Activated CD4-positive, alpha-beta memory T cell treated with anti-CD3 and anti-CD28 coated beads, Interleukin-2, amount 10 ng/mL, durations not matched to agents 7 days and 5 days (primary cell): Measurements from ENCODE around the gene DHX9. TPM values are rescaled to one million over a fixed set of nuclear protein-coding genes. Genes with fewer than 3 reads are reported as not detected.

Experiments
- CTCF ChIA-PET: fragments of 350-600 bp; sonication (Branson Sonifier 250); formaldehyde crosslinking; loops from one replicate; lab custom pipeline; 2021; ENCODE audit warnings: antibody characterized with exemption, inconsistent platforms; lab: Charles Lee
- POLR2A ChIA-PET: fragments of 350-600 bp; sonication (Branson Sonifier 250); formaldehyde crosslinking; loops from one replicate; lab custom pipeline; 2021; ENCODE audit warnings: antibody characterized with exemption; lab: Charles Lee
- DNase-seq: peaks from one replicate; pipeline ENCODE4 v3.0.0-alpha.2; 2020
- H3K27ac Mint-ChIP-seq: one replicate; pipeline ENCODE4 v1.8.0; 2021; ENCODE audit warnings: mild to moderate bottlenecking, mixed read lengths
- H3K27me3 Mint-ChIP-seq: one replicate; pipeline ENCODE4 v1.8.0; 2021; ENCODE audit warnings: mixed read lengths
- H3K36me3 Mint-ChIP-seq: one replicate; pipeline ENCODE4 v1.8.0; 2021; ENCODE audit warnings: low read depth, mixed read lengths
- H3K4me1 Mint-ChIP-seq: one replicate; pipeline ENCODE4 v1.8.0; 2021; ENCODE audit warnings: mixed read lengths
- H3K4me3 Mint-ChIP-seq: one replicate; pipeline ENCODE4 v1.8.0; 2021; ENCODE audit warnings: mild to moderate bottlenecking, mixed read lengths
- H3K9me3 Mint-ChIP-seq: one replicate; pipeline ENCODE4 v1.8.0; 2021; ENCODE audit warnings: mixed read lengths
- total RNA-seq, 2 experiments: library from RNA; stranded (reverse); gene quantifications; one replicate each; pipeline ENCODE4 v1.2.3, GENCODE V29; 2021

Gene DHX9
- total RNA-seq: 100 to 1,000 TPM; 163 to 171 TPM

- DNase-seq: peak; percentile 95
- H3K27ac Mint-ChIP-seq: peak within 1 kb of the TSS; percentile 96
- peaks cover 40% of the 10 kb centered on the region for H3K36me3 Mint-ChIP-seq
- POLR2A ChIA-PET: interaction anchor here (0.5 to 3.6 kb wide), 10 partner anchors 14 to 632 kb away, joined by 3 to 13 read pairs (median 4); partner anchors contain the start of genes NPL and RNASEL
- CTCF ChIA-PET: interaction anchor here (1.1 to 1.4 kb wide), 3 partner anchors 53 to 251 kb away, joined by 3 to 4 read pairs (median 4); no protein-coding TSS in a partner anchor
- no peaks in the 10 kb centered on the region for H3K27me3 Mint-ChIP-seq
- peaks cover 44% of the 10 kb centered on the region for H3K4me1 Mint-ChIP-seq
- no peaks in the 10 kb centered on the region for H3K9me3 Mint-ChIP-seq
- peak within 1 kb of the TSS; percentile 96 for H3K4me3 Mint-ChIP-seq
These were observed at the start of gene DHX9 for GRCh38 chr1:182839209-182840066. Gene DHX9 (plus strand): TSS chr1:182839347. CDS start chr1:182842567, 3,220 bp downstream.

- Mint-ChIP-seq H3K36me3 (no peaks in the 10 kb centered on the region), H3K9me3 (no peaks in the 10 kb centered on the region), H3K4me3 (no peak overlapping the region), H3K27me3 (peaks cover 20% of the 10 kb centered on the region), H3K27ac (no peak overlapping the region), H3K4me1 (peaks cover 18% of the 10 kb centered on the region)
- DNase-seq: no peak
- ChIA-PET CTCF (interaction anchor here (0.9 to 10.7 kb wide), 2 partner anchors 192 to 203 kb away, joined by 4 to 531 read pairs; partner anchors contain the start of gene RGS16), POLR2A (no interaction called here)
These were observed 47.6 kb upstream of the DHX9 start for GRCh38 chr1:182791281-182792179.

- Mint-ChIP-seq H3K4me3 (no peak overlapping the region), H3K9me3 (no peaks in the 10 kb centered on the region), H3K4me1 (peaks cover 14% of the 10 kb centered on the region), H3K36me3 (no peaks in the 10 kb centered on the region), H3K27ac (no peak overlapping the region), H3K27me3 (peaks cover 2% of the 10 kb centered on the region)
- ChIA-PET POLR2A (no interaction called here), CTCF (interaction anchor here (0.5 kb wide), 1 partner anchor 46 kb away, joined by 11 read pairs; no protein-coding TSS in a partner anchor)
- DNase-seq: no peak
These were observed 45.1 kb upstream of the DHX9 start for GRCh38 chr1:182794091-182794490.

- CTCF ChIA-PET: no interaction called here
- no peaks in the 10 kb centered on the region for H3K36me3 Mint-ChIP-seq
- H3K4me3 Mint-ChIP-seq: no peak overlapping the region
- peaks cover 10% of the 10 kb centered on the region for H3K4me1 Mint-ChIP-seq
- no peak overlapping the region for H3K27ac Mint-ChIP-seq
- POLR2A ChIA-PET: no interaction called here
- no peaks in the 10 kb centered on the region for H3K9me3 Mint-ChIP-seq
- DNase-seq: no peak
- H3K27me3 Mint-ChIP-seq: peaks cover 2% of the 10 kb centered on the region
These were observed 44.4 kb upstream of the DHX9 start for GRCh38 chr1:182794676-182795201.

GRCh38 chr1:182795563-182796228, 43.5 kb upstream of the DHX9 start:
- DNase-seq: no peak
- ChIA-PET POLR2A (no interaction called here), CTCF (interaction anchor here (0.7 to 0.9 kb wide), 2 partner anchors 8 to 192 kb away, joined by 3 to 6 read pairs; no protein-coding TSS in a partner anchor)
- Mint-ChIP-seq H3K36me3 (no peaks in the 10 kb centered on the region), H3K9me3 (no peaks in the 10 kb centered on the region), H3K27me3 (peaks cover 2% of the 10 kb centered on the region), H3K4me3 (no peak overlapping the region), H3K4me1 (peaks cover 5% of the 10 kb centered on the region), H3K27ac (no peak overlapping the region)

GRCh38 chr1:182802006-182802803, 36.9 kb upstream of the DHX9 start:
- H3K36me3 Mint-ChIP-seq: no peaks in the 10 kb centered on the region
- no peaks in the 10 kb centered on the region for H3K27me3 Mint-ChIP-seq
- no peak overlapping the region for H3K27ac Mint-ChIP-seq
- CTCF ChIA-PET: interaction anchor here (1.3 kb wide), 1 partner anchor 10 kb away, joined by 3 read pairs; no protein-coding TSS in a partner anchor
- H3K4me1 Mint-ChIP-seq: no peaks in the 10 kb centered on the region
- POLR2A ChIA-PET: no interaction called here
- no peak overlapping the region for H3K4me3 Mint-ChIP-seq
- no peak for DNase-seq
- H3K9me3 Mint-ChIP-seq: no peaks in the 10 kb centered on the region

- POLR2A ChIA-PET: interaction anchor here (0.6 kb wide), 1 partner anchor 11 kb away, joined by 3 read pairs; no protein-coding TSS in a partner anchor
- no peak for DNase-seq
- Mint-ChIP-seq H3K27me3 (no peaks in the 10 kb centered on the region), H3K27ac (no peak overlapping the region), H3K9me3 (no peaks in the 10 kb centered on the region), H3K4me1 (no peaks in the 10 kb centered on the region), H3K4me3 (no peak overlapping the region), H3K36me3 (no peaks in the 10 kb centered on the region)
- CTCF ChIA-PET: interaction anchor here (0.7 to 1.4 kb wide), 2 partner anchors 19 to 203 kb away, joined by 3 read pairs; no protein-coding TSS in a partner anchor
These were observed 35.3 kb upstream of the DHX9 start for GRCh38 chr1:182803846-182804245.

GRCh38 chr1:182806015-182806678, 33.0 kb upstream of the DHX9 start:
- no peaks in the 10 kb centered on the region for H3K27me3 Mint-ChIP-seq
- H3K36me3 Mint-ChIP-seq: no peaks in the 10 kb centered on the region
- H3K4me3 Mint-ChIP-seq: no peak overlapping the region
- H3K27ac Mint-ChIP-seq: no peak overlapping the region
- POLR2A ChIA-PET: no interaction called here
- no peak for DNase-seq
- no peaks in the 10 kb centered on the region for H3K4me1 Mint-ChIP-seq
- no peaks in the 10 kb centered on the region for H3K9me3 Mint-ChIP-seq
- CTCF ChIA-PET: no interaction called here

- CTCF ChIA-PET: no interaction called here
- no peak for DNase-seq
- H3K4me3 Mint-ChIP-seq: no peak overlapping the region
- H3K4me1 Mint-ChIP-seq: no peaks in the 10 kb centered on the region
- H3K27ac Mint-ChIP-seq: no peak overlapping the region
- H3K27me3 Mint-ChIP-seq: no peaks in the 10 kb centered on the region
- POLR2A ChIA-PET: no interaction called here
- H3K36me3 Mint-ChIP-seq: no peaks in the 10 kb centered on the region
- H3K9me3 Mint-ChIP-seq: no peaks in the 10 kb centered on the region
These were observed 31.2 kb upstream of the DHX9 start for GRCh38 chr1:182807907-182808306.

- no peak for DNase-seq
- no peaks in the 10 kb centered on the region for H3K27me3 Mint-ChIP-seq
- H3K4me3 Mint-ChIP-seq: no peak overlapping the region
- ChIA-PET CTCF (no interaction called here), POLR2A (no interaction called here)
- no peaks in the 10 kb centered on the region for H3K9me3 Mint-ChIP-seq
- H3K4me1 Mint-ChIP-seq: no peaks in the 10 kb centered on the region
- no peaks in the 10 kb centered on the region for H3K36me3 Mint-ChIP-seq
- H3K27ac Mint-ChIP-seq: no peak overlapping the region
These were observed 29.7 kb upstream of the DHX9 start for GRCh38 chr1:182809414-182809957.
